Activated T-helper 2 cell treated with anti-CD3 and anti-CD28 coated beads, Interferon-gamma antibody, Interleukin-2, Interleukin-4, amounts not matched to agents 10 μg/mL and 5 μg/mL and 100 μg/mL, durations not matched to agents 14 hours and 24 hours and 36 hours (primary cell): ENCODE data around the gene FAM90A26. TPM values are rescaled to one million over a fixed set of nuclear protein-coding genes. Genes with fewer than 3 reads are reported as not detected.
"Not testable (repeated sequence)": the region's sequence is repeated elsewhere in the genome, so short reads cannot be mapped to it uniquely, and the experiment has no call there.

Experiments used
- DNase-seq: peaks from one replicate; pipeline ENCODE4 v3.0.0; 2021; ENCODE audit warnings: low spot score
- H3K27ac Mint-ChIP-seq: one replicate; pipeline ENCODE4 v1.8.0; 2021; ENCODE audit warnings: mixed read lengths
- H3K27me3 Mint-ChIP-seq: one replicate; pipeline ENCODE4 v1.8.0; 2021; ENCODE audit warnings: low read depth, mixed read lengths
- H3K36me3 Mint-ChIP-seq: one replicate; pipeline ENCODE4 v1.8.0; 2021; ENCODE audit warnings: low read depth, mixed read lengths
- H3K4me1 Mint-ChIP-seq: one replicate; pipeline ENCODE4 v1.8.0; 2021; ENCODE audit warnings: low read depth, mixed read lengths
- H3K4me3 Mint-ChIP-seq: one replicate; pipeline ENCODE4 v1.8.0; 2021; ENCODE audit warnings: low read depth, mild to moderate bottlenecking, moderate library complexity, mixed read lengths
- H3K9me3 Mint-ChIP-seq: one replicate; pipeline ENCODE4 v1.8.0; 2021; ENCODE audit warnings: mixed read lengths
- intact Hi-C: fragments of 100-400 bp; cut with micrococcal nuclease; formaldehyde crosslinking; loops from one replicate; pipeline ENCODE4 v1.15.1; 2023
- total RNA-seq: library from RNA; stranded (reverse); gene quantifications from 2 replicates; pipeline ENCODE4 v1.2.3, GENCODE V29; 2022

FAM90A26 gene
- total RNA-seq, 1 donor from 2014 or later: not detected

DNA sequence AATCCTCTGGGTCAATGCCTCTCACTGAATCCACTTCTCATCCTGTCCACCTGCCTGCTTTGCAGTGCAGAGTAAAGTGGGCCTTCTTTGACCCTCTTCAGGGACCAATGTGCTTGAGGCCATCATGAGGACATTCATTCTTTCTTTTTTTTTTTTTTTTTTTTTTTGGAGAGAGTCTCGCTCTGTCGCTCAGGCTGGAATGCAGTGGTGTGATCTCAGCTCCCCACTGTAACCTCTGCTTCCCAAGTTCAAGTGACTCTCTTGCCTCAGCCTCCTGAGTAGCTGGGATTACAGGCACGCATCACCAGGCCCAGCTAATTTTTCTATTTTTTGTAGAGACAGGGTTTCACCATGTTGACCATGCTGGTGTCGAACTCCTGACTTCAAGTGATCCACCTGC, 22.8 kb upstream of the FAM90A26 start:
- H3K4me1 Mint-ChIP-seq, H3K27me3 Mint-ChIP-seq, H3K27ac Mint-ChIP-seq, DNase-seq, H3K4me3 Mint-ChIP-seq, intact Hi-C loops, H3K36me3 Mint-ChIP-seq, H3K9me3 Mint-ChIP-seq: not testable (repeated sequence)

DNA sequence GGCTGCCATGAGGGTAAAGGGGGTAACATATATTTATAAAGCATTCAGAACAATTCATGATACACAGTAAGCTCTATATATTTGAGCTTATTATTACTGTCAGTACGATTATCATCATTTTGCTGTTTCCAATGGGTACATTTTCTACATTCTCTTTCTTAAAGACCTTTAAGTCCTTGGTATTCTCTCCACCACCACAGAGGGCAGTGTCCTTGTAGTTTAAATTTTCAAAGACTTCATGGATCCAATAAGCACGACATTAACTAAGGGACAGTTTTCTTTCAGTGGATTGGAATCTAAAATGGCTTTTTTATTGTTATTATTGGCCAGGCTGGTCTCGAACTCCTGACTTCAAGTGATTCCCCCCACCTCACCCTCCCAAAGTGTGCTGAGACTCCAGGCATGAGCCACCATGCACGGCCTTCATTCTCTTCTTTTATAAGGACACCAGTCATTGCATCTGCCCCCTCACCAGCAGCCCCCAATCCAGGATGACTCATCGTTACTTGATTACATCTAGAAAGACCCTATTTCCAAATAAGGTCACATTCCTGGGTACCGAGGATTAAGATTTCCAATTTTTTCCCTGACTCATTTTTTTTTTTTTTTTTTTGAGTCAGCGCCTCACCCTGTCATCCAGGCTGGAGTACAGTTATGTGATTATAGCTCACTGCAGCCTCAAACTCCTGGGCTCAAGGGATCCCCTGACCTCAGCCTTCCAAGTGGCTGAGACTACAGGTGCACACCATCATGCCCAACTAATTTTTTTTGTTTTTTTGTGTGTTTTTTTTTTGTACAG, 21.4 kb upstream of the FAM90A26 start:
- H3K9me3 Mint-ChIP-seq, H3K27me3 Mint-ChIP-seq, H3K4me3 Mint-ChIP-seq, H3K27ac Mint-ChIP-seq, H3K4me1 Mint-ChIP-seq, intact Hi-C loops, H3K36me3 Mint-ChIP-seq, DNase-seq: not testable (repeated sequence)

DNA sequence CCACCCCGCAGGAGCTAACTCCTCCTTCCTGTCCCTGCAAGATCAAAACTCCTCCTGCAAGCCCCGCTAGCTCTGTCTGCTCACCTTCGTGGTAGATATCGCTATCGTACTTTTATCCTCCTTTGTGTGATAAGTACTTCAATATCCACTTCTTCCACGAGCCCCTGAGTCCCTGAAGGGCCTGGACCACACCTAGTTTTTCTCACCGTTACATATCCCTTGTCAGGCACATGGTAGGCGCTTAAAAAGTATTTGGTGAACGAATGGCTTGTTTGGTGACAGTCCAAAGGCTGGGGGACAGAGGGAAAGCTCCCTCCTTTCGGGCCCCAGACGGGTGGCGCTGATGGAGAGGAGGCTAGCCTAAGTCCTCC, 18.4 kb upstream of the FAM90A26 start:
- peak overlapping the region; percentile 38 for H3K27ac Mint-ChIP-seq
- H3K9me3 Mint-ChIP-seq, H3K36me3 Mint-ChIP-seq, DNase-seq, intact Hi-C loops, H3K27me3 Mint-ChIP-seq: not testable (repeated sequence)
- H3K4me3 Mint-ChIP-seq: peak overlapping the region; percentile 92
- peaks cover 19% of the 10 kb centered on the region for H3K4me1 Mint-ChIP-seq

DNA sequence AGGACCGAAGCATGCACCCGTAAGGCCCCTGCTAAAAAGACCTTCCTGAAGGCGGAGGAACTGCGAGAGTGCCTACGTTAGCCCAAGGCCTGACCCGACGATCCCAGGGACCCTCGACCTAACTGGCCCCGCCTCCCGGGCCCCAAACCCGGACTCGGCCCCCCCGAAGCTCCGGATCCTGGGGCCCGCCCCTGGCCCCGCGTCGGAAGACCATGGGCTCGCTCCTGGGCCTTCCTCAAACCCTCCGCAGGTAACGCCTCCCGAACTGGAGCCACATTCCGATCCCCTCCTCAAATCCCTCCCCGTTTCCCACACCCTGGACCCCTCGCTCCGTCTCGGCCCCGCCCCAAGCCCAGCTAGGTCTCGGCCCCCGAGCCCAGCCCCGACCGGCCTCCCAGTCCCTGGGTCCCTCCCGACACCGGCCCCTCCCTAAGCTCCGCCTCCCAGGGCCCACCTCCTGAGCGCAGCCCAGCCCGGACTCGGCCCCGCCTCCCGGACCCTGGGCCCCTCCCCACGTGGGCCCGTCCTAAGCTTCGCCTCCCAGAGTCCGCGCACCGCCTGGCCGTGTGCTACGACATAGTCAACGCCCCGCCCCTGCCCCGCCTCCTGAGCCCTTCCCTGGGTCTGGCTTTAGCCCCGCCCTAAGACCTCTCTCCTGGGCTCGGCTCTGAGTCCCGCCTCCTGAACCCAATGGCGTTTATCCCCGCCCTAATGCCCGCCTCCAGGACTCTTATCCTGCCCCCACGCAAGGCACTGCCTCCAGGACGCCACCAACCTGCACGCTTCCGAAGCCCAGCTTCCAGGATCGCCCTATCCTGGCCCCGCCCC, 17.8 kb upstream of the FAM90A26 start:
- H3K36me3 Mint-ChIP-seq, intact Hi-C loops, H3K9me3 Mint-ChIP-seq, H3K27me3 Mint-ChIP-seq: not testable (repeated sequence)
- peak; percentile 95 for DNase-seq
- H3K27ac Mint-ChIP-seq: peak overlapping the region; percentile 98
- peaks cover 19% of the 10 kb centered on the region for H3K4me1 Mint-ChIP-seq
- peak overlapping the region; percentile 92 for H3K4me3 Mint-ChIP-seq

DNA sequence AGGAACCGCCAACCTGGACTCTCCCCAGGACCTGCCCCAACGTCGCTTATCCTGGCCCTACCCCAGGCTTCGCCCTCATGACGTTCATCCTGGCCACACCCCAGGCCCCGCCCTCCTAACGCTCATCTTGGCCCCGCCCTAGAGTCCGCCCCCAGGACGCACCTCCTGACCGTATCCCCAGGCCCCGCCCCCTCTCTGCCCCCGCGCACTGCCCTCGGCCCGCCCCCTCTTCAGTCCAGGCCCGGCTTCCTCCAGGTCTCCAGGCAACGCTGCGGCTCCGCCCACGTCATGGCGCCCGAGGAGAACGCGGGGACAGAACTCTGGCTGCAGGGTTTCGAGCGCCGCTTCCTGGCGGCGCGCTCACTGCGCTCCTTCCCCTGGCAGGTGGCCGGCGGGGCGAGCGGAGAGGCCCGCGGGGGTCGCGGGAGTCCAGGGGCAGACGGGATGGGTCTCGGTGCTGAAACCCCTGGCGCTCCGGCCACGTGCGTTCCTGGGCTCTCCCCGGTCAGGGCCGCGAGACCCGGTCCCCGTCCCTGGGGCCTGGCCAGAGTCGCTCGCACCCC, 17.1 kb upstream of the FAM90A26 start:
- Mint-ChIP-seq H3K4me1 (peaks cover 19% of the 10 kb centered on the region), H3K27ac (peak overlapping the region; percentile 98), H3K4me3 (peak overlapping the region; percentile 92)
- H3K9me3 Mint-ChIP-seq, H3K36me3 Mint-ChIP-seq, intact Hi-C loops, H3K27me3 Mint-ChIP-seq: not testable (repeated sequence)
- peak; percentile 96 for DNase-seq

DNA sequence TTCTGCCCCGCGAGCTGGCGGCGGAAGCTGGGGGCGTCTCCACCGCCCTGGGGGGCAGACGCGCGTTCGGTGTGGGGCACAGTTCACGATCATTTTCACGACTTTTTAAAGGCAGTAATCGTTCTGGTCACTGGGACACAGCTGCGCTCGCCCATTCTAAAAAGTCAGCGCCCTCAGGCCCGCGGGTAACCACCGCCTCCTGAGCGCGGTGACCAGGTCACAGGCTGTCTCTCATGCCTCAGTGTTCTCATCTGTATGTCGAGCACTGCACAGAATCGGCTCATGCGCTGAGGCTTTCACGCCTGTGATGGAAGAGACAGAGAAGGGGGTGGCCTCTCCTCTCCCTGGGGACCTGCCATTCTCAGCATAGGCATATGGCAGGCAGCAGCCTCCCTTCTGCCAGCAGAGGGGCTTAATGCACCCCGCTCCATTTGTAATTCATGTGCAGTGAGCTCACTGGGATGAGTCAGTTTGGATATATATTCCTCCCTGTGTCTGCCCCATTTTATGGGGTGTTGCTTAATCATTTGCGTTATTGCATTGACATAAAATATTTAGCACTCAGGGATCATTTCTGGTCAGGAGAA, 16.5 kb upstream of the FAM90A26 start:
- Mint-ChIP-seq H3K4me1 (peaks cover 19% of the 10 kb centered on the region), H3K4me3 (peak overlapping the region; percentile 92), H3K27ac (peak overlapping the region; percentile 67)
- intact Hi-C loops, DNase-seq, H3K27me3 Mint-ChIP-seq, H3K36me3 Mint-ChIP-seq, H3K9me3 Mint-ChIP-seq: not testable (repeated sequence)

DNA sequence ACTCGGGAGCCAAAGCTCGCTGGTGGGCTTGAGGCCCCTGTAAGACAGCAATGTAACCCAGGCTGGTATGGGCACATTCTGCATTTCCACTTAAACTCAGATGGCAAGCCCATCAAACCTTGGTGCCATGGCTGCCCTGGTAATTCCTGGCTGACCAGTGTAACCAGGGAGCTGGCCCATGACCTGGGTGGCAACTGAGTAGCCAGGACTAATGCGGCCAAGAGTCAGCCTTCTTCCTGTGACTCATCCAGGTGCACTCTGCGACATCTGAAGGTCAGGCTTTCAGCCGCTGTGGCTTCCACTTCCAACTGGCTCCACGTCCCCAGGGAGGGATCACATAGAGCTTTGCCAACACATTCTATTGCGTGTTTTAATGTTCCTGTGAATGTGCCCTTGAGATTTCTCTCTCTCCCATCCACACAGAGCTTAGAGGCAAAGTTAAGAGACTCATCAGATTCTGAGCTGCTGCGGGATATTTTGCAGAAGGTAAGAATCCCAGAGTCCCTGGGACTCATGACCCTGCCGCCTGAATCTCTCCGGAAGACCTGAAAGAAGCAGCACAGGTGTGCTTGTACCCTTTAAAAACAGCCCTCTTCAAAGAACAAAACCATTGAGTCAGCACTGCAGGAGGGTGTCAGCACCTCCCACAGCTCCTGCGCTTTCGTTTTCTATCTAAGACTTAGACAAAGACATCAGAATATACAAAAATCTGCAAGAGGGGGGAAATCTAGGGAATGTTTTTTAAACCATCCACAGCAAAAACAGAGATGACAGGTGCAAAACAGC, 14.9 kb upstream of the FAM90A26 start:
- H3K36me3 Mint-ChIP-seq, H3K27me3 Mint-ChIP-seq, DNase-seq, H3K4me3 Mint-ChIP-seq, intact Hi-C loops, H3K9me3 Mint-ChIP-seq: not testable (repeated sequence)
- peaks cover 19% of the 10 kb centered on the region for H3K4me1 Mint-ChIP-seq
- peak overlapping the region; percentile 8 for H3K27ac Mint-ChIP-seq

DNA sequence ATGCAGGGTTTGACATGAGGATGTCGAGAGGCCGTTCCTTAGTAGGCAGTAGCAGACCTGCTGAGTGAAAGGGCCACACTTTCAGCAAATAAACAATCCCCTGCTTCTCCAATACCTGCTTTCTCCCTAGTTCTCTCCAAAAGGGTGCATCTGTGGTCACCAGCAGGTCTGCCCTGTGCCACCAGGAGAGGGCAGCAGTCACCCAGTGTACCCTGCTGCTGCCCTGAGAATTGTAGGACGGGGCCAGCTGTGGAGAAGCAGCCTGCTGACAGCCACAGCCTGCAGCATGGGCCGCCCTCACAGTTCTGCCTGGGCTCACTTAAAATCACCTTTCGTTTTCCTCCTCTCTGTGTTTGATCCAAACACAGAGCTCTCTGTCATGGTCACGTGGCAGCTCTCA, 11.8 kb upstream of the FAM90A26 start:
- H3K4me3 Mint-ChIP-seq, H3K9me3 Mint-ChIP-seq, DNase-seq, H3K27ac Mint-ChIP-seq, intact Hi-C loops, H3K36me3 Mint-ChIP-seq, H3K27me3 Mint-ChIP-seq: not testable (repeated sequence)
- H3K4me1 Mint-ChIP-seq: peaks cover 15% of the 10 kb centered on the region

DNA sequence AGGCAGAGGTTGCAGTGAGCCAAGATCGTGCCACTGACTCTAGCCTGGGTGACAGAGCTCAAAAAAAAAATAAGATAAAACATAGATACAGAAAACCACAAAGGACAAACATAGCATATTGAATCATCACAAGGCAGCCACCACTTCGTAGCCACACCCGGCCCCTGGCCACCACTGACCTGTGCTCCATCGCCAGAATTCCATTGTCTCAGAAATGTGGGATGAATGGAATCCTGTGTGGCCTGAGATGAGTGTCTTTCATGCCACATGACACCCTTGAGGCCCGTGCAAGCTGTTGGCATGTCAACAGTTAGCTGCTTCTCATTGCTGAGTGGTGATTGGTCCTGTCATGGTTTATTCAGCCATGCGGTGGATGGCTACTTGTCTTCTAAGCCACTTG, 10.2 kb upstream of the FAM90A26 start:
- H3K4me1 Mint-ChIP-seq, H3K27ac Mint-ChIP-seq, intact Hi-C loops: not testable (repeated sequence)

DNA sequence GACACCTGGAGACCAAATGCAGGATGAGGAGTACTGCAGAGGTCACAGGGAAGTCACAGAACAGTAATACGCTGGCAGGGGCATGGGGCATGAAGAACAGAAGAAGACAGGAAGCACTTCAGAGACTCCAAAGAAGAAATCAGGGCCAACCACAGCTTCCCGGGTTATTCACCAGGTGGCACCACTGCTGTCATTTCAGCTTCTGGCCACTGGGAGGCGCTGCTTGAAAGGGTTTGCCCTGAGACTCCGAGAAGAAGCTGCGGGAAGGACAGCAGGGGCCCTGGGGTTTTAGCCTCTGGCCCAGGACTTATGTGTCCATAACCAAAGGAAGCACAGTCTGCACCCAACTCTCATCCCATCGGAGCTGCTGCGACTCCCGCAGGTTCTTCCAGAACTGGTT, 4.2 kb upstream of the FAM90A26 start:
- H3K27ac Mint-ChIP-seq, H3K27me3 Mint-ChIP-seq, intact Hi-C loops, H3K4me3 Mint-ChIP-seq, H3K36me3 Mint-ChIP-seq, DNase-seq, H3K4me1 Mint-ChIP-seq, H3K9me3 Mint-ChIP-seq: not testable (repeated sequence)

More for the DNA sequence above, 10.2 kb upstream of the FAM90A26 start:
- H3K4me3 Mint-ChIP-seq, H3K9me3 Mint-ChIP-seq, DNase-seq, H3K27me3 Mint-ChIP-seq, H3K36me3 Mint-ChIP-seq: not testable (repeated sequence)

DNA sequence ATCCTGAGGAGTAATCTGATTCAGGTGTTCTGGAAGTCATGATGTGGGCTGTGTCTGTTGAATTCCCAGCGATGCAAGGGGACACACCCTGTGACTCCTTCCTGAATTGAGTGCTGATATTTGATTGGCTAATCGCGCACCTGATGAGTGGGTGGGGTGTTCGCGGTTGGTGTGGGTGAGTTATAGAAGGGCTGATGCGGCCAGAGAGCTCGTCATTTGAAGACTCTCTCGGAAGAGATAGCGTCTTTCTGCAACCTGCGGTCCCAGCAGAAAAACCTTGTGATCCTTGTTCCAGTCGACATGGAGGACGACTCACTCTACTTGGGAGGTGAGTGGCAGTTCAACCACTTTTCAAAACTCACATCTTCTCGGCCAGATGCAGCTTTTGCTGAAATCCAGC, 40.1 kb downstream of the FAM90A26 start, which contains the start of gene USP17L10:
TSS of gene USP17L10 (plus strand) at position 301 of the 400 bp plus-strand sequence. CDS start at position 301, 0 bp downstream.
- H3K4me1 Mint-ChIP-seq, H3K4me3 Mint-ChIP-seq, intact Hi-C loops, DNase-seq, H3K36me3 Mint-ChIP-seq, H3K27ac Mint-ChIP-seq, H3K9me3 Mint-ChIP-seq, H3K27me3 Mint-ChIP-seq: not testable (repeated sequence)

DNA sequence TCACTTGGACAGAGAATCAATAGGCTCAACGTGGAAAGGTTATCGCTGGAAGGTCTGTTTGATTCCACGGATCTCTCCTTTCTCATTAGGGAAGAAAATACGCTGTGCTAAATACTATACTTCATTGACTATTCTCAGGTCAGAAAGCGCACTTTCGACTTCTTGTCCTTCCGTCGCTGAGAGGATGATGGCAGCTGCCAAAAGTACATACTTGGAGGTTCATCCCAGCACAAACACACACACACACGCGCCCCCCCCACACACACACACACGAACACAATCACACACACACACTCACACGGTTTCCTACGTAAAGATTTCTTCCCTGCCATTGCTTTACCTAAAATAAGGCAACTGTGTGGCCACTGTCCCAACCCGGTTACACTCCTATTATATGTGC, 44.5 kb downstream of the FAM90A26 start:
- H3K36me3 Mint-ChIP-seq, H3K4me1 Mint-ChIP-seq, H3K9me3 Mint-ChIP-seq, intact Hi-C loops, H3K27ac Mint-ChIP-seq, H3K27me3 Mint-ChIP-seq, H3K4me3 Mint-ChIP-seq, DNase-seq: not testable (repeated sequence)
